ENCODE results near the gene NUBP2.

The NUBP2 gene

DNA sequence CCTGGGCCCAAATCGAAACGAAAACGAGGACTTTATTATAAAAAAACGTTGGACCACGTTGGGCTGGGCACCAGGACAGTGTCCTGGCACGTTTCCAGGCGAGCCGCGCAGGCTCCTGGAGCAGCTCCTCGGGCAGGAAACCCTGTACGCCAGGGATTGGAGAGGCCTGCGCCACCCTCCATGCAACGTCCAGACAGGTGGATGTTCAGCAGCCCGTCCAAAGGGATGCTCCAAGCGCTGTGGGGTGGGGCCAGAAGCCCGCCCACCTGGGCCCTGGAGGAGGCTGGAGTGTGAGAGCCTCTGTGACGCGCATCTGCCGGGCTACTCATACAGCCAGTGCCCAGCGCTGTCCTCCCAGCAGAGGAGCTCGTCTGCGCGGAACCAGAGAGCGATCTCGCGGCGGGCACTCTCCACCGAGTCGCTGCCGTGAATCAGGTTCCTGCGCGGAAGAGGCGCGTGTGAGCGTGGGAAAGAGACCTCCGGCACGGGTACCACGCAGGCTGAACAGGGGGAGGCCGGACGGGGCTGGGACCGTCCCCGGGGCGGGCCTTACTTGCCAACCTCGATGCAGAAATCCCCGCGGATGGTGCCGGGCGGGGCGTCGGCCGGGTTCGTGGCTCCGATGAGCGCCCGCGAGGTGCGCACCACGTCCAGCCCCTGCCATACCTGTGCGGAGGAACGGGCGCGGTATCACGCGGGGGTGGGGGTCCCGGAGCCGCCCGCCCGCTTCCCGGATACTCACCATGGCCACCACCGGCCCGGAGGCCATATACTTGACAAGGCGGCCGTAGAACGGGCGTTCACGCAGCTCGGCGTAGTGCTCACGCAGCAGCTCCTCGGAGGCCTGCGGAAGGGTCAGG is 12.2 kb upstream of the NUBP2 start (continued):
- TF ChIP-seq, protein P1, sequence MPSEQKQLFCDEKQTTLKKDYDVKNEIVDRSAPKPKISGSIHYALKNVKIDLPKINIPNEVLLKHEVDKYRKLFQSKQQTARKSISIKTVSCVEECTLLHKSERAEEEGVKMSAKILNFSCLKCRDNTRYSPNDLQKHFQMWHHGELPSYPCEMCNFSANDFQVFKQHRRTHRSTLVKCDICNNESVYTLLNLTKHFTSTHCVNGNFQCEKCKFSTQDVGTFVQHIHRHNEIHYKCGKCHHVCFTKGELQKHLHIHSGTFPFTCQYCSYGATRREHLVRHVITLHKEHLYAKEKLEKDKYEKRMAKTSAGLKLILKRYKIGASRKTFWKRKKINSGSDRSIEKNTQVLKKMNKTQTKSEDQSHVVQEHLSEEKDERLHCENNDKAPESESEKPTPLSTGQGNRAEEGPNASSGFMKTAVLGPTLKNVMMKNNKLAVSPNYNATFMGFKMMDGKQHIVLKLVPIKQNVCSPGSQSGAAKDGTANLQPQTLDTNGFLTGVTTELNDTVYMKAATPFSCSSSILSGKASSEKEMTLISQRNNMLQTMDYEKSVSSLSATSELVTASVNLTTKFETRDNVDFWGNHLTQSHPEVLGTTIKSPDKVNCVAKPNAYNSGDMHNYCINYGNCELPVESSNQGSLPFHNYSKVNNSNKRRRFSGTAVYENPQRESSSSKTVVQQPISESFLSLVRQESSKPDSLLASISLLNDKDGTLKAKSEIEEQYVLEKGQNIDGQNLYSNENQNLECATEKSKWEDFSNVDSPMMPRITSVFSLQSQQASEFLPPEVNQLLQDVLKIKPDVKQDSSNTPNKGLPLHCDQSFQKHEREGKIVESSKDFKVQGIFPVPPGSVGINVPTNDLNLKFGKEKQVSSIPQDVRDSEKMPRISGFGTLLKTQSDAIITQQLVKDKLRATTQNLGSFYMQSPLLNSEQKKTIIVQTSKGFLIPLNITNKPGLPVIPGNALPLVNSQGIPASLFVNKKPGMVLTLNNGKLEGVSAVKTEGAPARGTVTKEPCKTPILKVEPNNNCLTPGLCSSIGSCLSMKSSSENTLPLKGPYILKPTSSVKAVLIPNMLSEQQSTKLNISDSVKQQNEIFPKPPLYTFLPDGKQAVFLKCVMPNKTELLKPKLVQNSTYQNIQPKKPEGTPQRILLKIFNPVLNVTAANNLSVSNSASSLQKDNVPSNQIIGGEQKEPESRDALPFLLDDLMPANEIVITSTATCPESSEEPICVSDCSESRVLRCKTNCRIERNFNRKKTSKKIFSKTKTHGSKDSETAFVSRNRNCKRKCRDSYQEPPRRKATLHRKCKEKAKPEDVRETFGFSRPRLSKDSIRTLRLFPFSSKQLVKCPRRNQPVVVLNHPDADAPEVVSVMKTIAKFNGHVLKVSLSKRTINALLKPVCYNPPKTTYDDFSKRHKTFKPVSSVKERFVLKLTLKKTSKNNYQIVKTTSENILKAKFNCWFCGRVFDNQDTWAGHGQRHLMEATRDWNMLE (tag by site-specific recombination; conservative IDR thresholded peaks at IDR 0.05; ENCODE audit: low read depth) = no peak
- TF ChIP-seq OSR2 (tag by site-specific recombination; IDR thresholded peaks at IDR 0.05) (peak; percentile 32; the same call in 1 of the 2 replicates), ZNF221 (tag by site-specific recombination; IDR thresholded peaks at IDR 0.05; ENCODE audit: borderline replicate concordance) (no peak), SP7 (tag by site-specific recombination; IDR thresholded peaks at IDR 0.05) (peak; percentile 51; the same call in 1 of the 2 replicates), ZSCAN30 (tag by site-specific recombination; IDR thresholded peaks at IDR 0.05) (peak; percentile 11; the same call in 1 of the 2 replicates), ZNF660 (tag by site-specific recombination; IDR thresholded peaks at IDR 0.05) (0 out of 2 replicates have a peak, but pooled peaks have one; percentile 15), TRIM28 (IDR thresholded peaks at IDR 0.05; ENCODE audit: borderline replicate concordance, low read length) (no peak), HOXD13 (CRISPR knock-in tag; IDR thresholded peaks at IDR 0.05; ENCODE audit: borderline replicate concordance) (no peak), ZNF571 (tag by site-specific recombination; IDR thresholded peaks at IDR 0.05) (no peak), ZNF138 (tag by site-specific recombination; IDR thresholded peaks at IDR 0.05; ENCODE audit: borderline replicate concordance) (no peak), CTCF (tag by site-specific recombination; IDR thresholded peaks at IDR 0.05) (0 out of 2 replicates have a peak, but pooled peaks have one; percentile 44), ZNF423 (tag by site-specific recombination; IDR thresholded peaks at IDR 0.05) (no peak), ZNF629 (tag by site-specific recombination; IDR thresholded peaks at IDR 0.05) (peak; percentile 75), ZNF548 (tag by site-specific recombination; IDR thresholded peaks at IDR 0.05) (no peak), ZNF133 (tag by site-specific recombination; IDR thresholded peaks at IDR 0.05) (no peak), ZNF311 (tag by site-specific recombination; IDR thresholded peaks at IDR 0.05; ENCODE audit: borderline replicate concordance) (no peak), EGR2 (tag by site-specific recombination; IDR thresholded peaks at IDR 0.05; ENCODE audit: low read depth) (no peak; the same call in 1 of the 2 replicates), ZNF335 (tag by site-specific recombination; conservative IDR thresholded peaks at IDR 0.05) (peak; percentile 68), ZNF223 (tag by site-specific recombination; IDR thresholded peaks at IDR 0.05) (no peak), ZBTB1 (tag by site-specific recombination; IDR thresholded peaks at IDR 0.05) (0 out of 2 replicates have a peak, but pooled peaks have one; percentile 26), YY1 (tag by site-specific recombination; IDR thresholded peaks at IDR 0.05) (no peak), ZNF416 (tag by site-specific recombination; IDR thresholded peaks at IDR 0.05) (no peak), ZNF623 (tag by site-specific recombination; IDR thresholded peaks at IDR 0.05) (no peak), ZNF747 (tag by site-specific recombination; IDR thresholded peaks at IDR 0.05) (no peak), SP2 (tag by site-specific recombination; IDR thresholded peaks at IDR 0.05) (peak; percentile 90), ZNF658 (tag by site-specific recombination; IDR thresholded peaks at IDR 0.05) (no peak)
- TF ChIP-seq, protein P2, sequence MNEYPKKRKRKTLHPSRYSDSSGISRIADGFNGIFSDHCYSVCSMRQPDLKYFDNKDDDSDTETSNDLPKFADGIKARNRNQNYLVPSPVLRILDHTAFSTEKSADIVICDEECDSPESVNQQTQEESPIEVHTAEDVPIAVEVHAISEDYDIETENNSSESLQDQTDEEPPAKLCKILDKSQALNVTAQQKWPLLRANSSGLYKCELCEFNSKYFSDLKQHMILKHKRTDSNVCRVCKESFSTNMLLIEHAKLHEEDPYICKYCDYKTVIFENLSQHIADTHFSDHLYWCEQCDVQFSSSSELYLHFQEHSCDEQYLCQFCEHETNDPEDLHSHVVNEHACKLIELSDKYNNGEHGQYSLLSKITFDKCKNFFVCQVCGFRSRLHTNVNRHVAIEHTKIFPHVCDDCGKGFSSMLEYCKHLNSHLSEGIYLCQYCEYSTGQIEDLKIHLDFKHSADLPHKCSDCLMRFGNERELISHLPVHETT (tag by site-specific recombination; IDR thresholded peaks at IDR 0.05) = no peak
- TF ChIP-seq, protein P3, sequence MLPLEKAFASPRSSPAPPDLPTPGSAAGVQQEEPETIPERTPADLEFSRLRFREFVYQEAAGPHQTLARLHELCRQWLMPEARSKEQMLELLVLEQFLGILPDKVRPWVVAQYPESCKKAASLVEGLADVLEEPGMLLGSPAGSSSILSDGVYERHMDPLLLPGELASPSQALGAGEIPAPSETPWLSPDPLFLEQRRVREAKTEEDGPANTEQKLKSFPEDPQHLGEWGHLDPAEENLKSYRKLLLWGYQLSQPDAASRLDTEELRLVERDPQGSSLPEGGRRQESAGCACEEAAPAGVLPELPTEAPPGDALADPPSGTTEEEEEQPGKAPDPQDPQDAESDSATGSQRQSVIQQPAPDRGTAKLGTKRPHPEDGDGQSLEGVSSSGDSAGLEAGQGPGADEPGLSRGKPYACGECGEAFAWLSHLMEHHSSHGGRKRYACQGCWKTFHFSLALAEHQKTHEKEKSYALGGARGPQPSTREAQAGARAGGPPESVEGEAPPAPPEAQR (tag by site-specific recombination; IDR thresholded peaks at IDR 0.05) = no peak
- TF ChIP-seq, protein P4, sequence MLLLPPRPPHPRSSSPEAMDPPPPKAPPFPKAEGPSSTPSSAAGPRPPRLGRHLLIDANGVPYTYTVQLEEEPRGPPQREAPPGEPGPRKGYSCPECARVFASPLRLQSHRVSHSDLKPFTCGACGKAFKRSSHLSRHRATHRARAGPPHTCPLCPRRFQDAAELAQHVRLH (tag by site-specific recombination; IDR thresholded peaks at IDR 0.05) = no peak
- TF ChIP-seq, protein P5, sequence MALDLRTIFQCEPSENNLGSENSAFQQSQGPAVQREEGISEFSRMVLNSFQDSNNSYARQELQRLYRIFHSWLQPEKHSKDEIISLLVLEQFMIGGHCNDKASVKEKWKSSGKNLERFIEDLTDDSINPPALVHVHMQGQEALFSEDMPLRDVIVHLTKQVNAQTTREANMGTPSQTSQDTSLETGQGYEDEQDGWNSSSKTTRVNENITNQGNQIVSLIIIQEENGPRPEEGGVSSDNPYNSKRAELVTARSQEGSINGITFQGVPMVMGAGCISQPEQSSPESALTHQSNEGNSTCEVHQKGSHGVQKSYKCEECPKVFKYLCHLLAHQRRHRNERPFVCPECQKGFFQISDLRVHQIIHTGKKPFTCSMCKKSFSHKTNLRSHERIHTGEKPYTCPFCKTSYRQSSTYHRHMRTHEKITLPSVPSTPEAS (tag by site-specific recombination; IDR thresholded peaks at IDR 0.05) = no peak

Measured in HEK293 (cell line).